Hematopoietic multipotent progenitor cell (in vitro differentiated cells): ENCODE data around the gene TBC1D8B. TPM values are rescaled to one million over a fixed set of nuclear protein-coding genes. Genes with fewer than 3 reads are reported as not detected.
"Not testable (repeated sequence)": the region's sequence is repeated elsewhere in the genome, so short reads cannot be mapped to it uniquely, and the experiment has no call there.

Source experiments
- DNase-seq, 3 donors: peaks; one replicate each; pipeline ENCODE4 v3.0.0-alpha.2; 2011 to 2015; ENCODE audit warnings: low read depth in 2 of 3, low spot score in 2 of 3
- total RNA-seq: library from RNA; depleted of rRNA; stranded (reverse); fragments of >200 nt; gene quantifications from one replicate; pipeline ENCODE4 v1.2.3, GENCODE V29; 2012

Gene TBC1D8B
- 1.1 TPM for total RNA-seq

DNA sequence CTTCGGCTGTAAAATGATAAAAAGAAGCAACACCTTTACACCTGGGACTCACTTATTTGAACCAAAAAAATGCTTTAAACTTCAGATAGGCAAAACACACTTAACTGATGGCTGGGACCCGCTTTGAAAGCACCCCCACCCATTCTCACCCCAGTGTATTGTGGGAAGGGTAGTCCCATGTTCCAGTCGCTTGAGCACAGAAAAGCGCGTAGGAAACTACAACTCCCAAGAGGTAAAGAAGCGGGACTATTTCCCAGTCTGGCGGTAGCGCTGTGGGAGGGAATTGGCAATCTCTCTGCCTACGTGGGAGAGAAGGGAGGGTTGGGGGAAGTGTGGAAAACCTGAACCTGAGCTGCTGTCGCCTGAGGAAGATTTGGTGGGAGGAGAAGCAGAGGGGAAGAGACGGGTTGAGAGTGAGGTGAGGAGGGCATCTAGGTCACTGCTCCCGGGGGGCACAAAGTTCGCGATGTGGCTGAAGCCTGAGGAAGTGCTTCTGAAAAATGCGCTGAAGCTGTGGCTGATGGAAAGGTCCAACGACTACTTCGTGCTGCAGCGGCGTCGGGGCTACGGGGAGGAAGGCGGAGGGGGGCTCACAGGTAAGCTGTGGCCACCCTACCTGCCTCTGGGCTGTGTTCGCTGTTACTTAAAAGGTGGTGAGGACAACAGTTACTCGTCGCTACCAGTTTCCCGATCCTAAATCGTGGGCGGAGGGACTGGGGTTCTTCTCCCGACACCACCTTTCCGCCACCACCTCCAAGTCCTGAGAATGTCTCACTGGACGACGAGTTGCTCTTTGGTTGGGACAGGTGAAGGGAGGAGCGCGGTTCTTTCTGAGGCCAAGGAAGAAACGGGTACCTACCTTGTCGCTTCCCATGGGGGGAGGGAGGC is at the start of gene TBC1D8B:
Gene TBC1D8B, plus strand, starts transcription at position 286 of the 888 bp plus-strand sequence. Its CDS starts 181 bp downstream, at position 467.
- DNase-seq, result peak; percentile 2 to 80 (median 61)

DNA sequence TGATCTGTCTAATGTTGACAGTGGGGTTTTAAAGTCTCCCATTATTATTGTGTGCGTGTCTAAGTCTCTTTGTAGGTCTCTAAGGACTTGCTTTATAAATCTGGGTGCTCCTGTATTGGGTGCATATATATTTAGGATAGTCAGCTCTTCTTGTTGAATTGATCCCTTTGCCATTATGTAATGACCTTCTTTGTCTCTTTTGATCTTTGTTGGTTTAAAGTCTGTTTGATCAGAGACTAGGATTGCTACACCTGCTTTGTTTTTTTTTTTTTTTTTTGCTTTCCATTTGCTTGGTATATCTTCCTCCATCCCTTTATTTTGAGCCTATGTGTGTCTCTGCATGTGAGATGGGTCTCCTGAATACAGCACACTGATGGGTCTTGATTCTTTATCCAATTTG is 33.2 kb upstream of the TBC1D8B start:
- not testable (repeated sequence) for DNase-seq

DNA sequence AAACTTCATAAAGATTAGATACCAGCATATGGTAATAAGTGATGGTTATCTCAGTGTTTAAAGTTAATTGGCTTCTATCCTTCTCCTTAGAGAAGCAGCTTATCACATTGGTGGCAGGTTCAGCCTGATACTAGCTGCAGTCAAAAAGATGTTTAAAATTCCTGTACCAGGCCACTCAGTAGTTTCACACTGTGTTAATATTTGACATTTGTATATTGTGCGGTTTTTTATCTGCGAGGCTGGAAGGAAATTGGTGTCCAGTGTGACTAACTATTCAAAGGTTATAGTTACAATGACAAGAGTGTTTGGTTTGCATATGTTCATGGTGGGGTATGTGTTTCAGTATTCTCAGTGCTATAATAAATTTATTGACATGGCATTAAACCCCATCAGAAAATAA is 27.5 kb upstream of the TBC1D8B start:
- no peak for DNase-seq

DNA sequence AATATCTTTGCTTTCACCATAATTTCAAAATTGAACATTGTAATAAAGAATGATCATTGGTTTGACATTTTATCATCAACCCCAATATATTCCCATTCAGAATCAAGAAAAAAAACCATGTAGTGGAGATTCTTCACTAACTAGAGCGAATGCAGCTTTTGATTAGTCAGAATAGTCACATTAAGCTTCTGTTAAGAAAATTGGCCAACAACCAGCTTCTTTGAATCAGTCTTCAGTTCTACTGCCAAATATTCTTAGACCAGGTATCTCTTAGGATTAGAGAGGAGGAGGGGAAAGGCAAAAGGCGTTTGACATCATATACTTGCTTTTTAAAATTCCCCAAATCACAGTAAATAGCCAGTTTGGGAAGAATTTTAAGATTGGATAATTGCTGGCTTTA is 22.2 kb upstream of the TBC1D8B start:
- DNase-seq, result no peak

DNA sequence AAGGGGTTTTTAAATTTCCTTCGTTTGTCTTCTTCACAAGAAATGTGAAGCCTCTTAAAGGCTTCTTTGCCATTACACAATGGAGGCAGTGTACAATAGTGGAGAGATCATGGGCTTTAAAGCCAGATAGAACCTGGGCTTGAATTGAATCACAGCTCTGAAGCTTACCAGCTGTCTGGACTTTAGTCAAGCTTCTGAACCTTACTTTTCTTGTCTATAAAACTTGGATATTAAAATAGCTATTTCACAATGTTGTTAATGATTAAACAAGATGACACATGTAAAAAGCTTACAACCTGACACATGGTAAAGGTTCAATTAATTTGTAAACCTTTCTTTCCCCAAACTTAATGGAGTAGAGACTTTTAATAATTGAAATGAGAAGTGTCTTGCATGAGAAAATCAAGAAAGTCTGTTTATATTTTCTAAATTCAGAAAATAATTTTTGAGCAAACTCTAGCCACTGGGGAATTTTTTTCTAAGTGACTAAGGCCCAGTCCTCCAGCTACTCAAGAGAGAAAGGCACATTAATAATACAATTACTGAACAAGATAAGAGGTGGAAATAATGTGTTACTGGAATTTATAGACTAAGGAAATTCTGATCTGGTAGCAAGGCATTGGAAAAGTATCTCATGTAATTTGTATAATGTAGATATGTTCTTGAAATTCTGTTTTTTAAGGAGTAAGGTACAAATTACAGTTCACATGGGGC is 21.7 kb upstream of the TBC1D8B start:
- DNase-seq, result no peak

DNA sequence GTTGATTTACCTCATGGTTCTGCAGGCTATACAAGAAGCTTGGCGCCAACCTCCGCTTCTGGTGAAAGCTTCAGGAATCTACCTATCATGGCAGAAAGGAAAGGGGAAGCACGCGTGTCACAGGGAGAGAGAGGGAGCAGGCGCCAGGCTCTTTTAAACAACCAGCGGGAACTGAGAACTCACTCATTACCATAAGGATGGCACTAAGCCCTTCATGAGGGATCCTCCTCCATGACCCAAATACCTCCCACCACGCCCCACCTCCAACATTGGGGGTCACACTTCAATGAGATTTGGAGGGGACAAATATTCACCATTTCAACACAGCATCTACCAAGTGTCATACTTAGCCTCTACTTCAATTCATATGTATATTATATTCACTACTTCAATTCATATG is 18.8 kb upstream of the TBC1D8B start:
- DNase-seq, result no peak

DNA sequence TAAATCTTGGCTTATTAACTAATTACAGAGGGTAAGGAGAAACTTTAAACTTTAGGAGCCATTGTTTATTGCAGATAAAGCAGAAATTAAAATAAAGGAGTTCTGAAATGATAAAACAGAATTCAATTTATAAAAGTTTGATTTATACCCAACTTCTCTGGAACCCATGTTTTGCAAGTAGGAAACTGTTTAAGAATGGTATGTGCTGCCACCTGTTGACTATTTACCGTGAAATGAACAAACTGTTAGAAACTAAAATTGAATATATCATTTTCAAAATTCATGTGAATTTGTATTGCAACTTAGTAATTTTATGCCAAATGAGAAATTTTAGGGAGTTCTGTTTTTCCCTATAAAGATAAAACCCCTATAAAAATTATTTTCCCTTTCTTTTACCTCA is 11.0 kb upstream of the TBC1D8B start:
- DNase-seq, result peak in 1 of 3 donors; percentile 28

DNA sequence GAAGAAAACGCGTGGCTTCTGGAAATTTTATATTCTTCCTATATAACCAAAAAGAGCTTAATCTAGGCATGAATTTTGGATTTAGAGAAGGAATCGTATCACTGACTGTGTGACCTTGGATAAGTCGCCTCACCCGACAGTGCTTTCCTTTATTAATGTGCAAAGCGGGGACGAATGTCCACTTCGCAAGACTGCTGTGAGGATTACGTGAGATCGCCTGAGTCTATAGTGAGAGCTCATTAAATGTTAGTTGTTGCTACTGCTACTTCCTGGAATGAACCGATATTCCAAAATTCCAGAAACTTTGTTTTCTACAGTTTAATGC is 448 bp upstream of the TBC1D8B start:
- no peak for DNase-seq

DNA sequence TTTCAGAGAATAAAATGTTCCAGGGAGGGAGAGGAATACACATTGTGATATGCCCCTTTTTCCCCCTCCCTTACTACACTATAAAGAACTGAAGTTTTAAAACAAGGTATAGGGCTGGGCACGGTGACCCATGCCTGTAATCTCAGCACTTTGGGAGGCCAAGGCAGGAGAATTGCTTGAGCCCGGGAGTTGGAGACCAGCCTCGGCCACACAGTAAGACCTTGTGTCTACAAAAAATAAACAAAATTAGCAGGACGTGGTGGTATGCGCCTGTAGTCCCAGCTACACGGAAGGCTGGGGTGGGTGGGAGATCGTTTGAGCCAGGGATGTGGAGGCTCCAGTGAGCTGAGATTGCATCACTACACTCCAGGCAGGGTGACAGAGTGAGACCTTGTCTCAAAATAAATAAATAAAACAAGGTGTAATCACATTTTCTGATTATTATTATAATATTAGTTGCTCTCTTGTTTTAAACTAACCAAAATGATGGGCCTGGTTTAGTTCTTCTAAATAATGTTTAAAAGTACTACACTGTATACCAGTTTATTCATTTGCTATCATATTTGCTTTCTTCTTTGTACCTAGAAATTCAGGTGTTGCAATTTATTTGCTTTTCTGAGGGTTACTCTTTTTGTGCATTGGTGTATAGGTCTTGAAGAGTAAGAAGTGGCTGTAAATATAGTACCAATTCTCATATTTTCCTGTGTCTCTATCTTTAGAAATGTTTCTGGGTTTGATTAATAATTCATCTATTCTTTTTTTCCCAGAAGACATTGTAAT is 8.8 kb downstream of the TBC1D8B start:
- no peak for DNase-seq

DNA sequence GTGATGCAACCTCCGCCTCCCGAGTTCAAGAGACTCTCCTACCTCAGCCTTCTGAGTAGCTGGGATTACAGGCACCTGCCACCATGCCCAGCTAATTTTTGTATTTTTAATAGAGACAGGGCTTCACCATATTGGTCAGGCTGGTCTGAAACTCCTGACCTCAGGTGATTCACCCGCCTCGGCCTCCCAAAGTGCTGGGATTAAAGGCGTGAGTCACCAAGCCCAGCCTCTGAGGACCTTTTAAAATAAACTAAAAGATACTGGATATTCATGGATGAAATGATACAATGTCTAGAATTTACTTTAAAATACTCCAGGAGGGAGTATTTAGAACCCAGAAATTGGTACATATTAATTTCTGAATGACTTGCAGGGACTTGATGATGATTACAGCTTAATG is 10.5 kb downstream of the TBC1D8B start:
- DNase-seq, result not testable (repeated sequence)

DNA sequence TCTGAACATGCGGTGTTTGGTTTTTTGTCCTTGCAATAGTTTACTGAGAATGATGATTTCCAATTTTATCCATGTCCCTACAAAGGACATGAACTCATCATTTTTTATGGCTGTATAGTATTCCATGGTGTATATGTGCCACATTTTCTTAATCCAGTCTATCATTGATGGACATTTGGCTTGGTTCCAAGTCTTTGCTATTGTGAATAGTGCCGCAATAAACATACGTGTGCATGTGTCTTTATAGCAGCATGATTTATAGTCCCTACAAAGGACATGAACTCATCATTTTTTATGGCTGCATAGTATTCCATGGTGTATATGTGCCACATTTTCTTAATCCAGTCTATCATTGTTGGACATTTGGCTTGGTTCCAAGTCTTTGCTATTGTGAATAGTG is 11.6 kb downstream of the TBC1D8B start:
- DNase-seq, result not testable (repeated sequence)

DNA sequence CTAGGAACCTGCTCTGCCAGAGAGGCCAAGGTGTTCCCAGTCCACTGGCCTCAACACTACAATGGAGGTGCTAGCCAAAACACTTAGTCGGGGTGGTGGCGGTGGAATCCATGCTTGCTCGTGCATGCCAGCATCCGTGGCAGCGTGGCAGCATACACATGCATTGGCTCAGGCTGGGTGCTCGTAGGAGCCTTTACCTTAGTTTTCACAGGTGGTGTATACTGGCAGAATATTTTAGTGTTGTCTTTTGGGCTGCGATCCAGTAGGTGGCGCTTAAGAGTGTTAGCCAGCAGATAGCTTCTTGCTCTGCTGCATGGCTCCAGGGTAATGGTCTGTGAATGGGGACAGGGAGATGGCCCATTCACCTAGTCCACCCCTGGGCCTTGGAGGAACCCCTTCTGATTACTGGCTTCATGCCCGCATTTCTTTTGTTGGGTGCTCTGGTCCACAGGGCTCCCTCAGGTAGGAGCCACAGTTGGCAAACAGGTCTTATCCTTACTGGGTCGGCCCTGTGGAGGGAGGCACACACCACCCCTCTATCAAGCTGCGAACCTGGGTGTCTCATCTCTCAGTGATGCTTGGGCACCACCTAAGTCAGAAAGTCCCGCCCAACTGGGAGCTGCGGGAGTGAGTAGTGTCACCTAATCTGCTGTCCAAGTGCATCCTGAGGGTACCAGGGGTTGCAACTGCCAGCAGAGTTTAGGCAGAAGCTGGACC is 60.7 kb downstream of the TBC1D8B start:
- peak in 2 of 3 donors; percentile 1 to 6 for DNase-seq

DNA sequence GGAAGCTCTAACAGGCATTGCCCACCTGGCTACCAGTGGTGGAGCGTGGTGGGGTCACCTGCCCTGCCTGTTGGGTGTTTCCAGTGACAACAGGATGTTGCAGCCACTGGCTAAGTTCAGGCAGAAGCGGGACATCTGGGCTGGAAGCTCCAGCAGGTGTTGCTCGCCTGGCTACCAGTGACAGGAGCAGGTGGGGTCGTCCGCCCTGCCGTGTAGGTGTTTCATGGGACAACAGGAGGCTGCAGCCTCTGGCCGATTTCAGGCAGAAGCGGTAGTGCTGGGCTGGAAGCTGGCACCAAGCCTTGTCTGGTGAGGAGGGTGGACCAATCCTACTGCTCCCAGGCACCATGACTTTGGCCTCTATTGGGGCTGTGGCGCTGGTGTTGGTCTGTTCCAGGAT is 61.2 kb downstream of the TBC1D8B start:
- no peak for DNase-seq

DNA sequence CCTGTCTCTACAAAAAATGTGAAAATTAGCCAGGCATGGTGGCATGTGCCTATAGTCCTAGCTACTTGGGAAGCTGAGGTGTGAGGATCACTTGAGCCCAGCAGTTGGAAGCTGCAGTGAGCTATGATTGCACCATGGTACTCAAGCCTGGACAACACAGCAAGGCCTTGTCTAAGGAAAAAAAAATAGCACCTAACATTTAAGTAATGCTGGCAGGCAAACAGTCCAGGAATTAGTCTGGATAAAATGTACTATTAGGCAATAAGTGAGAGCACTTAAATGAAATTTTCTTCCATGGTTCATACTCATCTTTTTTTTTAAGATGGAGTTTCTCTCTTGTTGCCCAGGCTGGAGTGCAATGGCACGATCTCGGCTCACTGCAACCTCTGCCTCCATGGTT is 70.3 kb downstream of the TBC1D8B start:
- not testable (repeated sequence) for DNase-seq

DNA sequence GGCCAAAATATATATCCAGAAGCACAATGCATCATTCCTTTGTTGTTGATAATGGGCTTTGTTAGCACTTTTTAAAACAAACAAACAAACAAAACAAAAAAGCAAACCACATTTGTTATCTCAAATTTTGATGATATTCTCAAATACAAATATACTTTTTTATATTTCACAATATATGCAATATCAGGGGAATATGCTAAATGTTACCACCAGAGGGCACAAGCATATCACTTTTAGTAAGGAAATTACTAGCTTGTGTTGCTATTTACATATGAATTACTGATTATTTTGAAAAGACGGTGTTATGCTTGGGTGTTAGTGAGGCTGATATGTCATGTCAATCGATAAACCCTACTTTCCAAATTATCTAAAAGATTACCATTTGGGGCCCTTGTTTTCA is 71.6 kb downstream of the TBC1D8B start:
- peak in 1 of 3 donors; percentile 18 for DNase-seq

DNA sequence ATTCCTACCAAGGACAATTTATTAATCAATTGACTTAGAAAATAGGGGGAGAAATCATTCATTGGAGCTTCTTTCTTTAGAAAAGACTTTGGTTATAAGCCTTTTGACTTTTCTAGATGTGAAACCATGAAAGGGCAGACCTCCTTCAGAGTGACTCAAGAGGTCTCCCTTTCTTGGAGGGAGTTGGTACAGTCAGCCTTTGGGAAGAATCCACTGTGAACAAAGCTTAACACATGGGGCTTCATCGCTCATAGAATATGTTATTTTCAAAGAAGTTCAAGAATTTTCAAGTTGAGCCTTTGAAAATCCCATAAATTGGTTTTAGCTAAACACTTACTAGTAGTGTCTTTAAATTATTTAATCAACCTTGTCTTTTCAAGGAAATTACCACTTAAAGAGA is 72.7 kb downstream of the TBC1D8B start:
- no peak for DNase-seq

DNA sequence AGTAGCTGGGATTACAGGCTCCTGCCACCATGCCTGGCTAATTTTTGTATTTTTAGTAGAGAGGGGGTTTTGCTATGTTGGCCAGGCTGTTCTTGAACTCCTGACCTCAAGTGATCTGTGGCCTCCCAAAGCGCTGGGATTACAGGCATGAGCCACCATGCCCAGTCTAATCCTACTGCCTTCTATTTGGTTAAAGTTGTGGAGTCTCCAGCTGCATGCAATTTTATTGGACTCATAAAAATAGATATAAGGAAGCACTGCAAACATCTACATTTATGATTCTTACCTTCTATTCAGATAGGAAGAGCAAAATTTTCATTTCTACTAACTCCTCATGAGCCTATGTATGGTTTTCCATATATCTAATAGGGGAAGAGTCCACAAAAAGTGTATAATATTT is 87.0 kb downstream of the TBC1D8B start:
- no peak for DNase-seq

DNA sequence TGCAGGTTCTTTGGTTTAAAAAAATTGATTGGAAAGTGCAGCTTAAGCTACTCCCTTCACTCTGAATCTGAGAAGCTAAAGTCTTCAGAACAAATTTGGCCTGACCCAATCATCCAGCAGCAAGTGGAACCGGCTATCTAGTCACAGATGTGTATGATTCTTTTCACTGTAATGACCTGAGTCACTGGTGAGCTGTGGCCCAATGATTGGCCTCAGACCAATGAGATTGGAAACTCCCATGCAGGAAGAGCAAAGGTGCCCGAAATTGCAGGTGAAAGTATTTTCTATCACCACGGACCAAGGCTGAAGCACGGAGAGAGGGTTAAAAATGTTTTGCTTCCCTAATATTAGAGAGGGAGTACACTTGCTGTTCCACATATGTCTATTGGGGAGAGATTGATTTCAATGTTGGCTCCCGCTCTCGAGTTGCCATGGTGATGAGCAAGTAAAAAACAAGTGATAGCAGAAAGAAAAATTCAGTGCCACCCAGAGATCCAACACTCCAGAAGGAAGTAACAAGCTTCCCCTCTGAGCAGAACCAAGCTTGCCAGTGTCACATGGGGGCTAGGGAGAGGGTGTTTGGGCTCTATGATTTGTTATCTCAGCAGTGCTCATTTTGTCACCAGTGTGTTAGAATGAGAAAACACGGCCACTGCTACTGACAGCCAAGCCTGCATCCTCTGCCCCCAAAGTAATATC is 89.4 kb downstream of the TBC1D8B start:
- DNase-seq, result no peak

DNA sequence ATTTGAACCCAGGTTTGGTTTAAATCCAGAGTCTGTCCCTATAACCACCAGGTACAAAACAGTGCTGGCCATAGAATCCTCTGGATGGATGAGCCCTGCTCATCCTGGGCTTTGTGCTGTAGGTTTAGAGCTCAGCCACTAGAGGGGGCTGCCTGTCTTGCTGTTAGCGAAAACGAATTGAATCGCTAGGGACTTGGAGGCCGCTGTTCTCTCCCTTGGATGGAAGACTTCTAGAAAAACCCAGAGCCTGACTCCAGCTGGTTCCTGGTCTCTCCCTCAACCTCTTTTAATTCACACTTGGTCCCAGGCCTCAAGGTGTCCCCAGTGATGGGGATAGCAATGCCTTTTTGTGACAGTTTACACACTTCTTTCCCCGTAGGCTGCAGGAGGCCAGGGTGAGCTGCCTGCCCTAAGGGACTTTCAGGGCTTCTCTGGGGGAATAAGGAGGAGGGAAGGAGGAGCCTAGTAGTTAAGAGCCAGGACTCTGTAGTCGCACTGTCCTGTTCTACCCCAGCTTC is 92.0 kb downstream of the TBC1D8B start:
- DNase-seq, result peak in 2 of 3 donors; percentile 31 to 54

DNA sequence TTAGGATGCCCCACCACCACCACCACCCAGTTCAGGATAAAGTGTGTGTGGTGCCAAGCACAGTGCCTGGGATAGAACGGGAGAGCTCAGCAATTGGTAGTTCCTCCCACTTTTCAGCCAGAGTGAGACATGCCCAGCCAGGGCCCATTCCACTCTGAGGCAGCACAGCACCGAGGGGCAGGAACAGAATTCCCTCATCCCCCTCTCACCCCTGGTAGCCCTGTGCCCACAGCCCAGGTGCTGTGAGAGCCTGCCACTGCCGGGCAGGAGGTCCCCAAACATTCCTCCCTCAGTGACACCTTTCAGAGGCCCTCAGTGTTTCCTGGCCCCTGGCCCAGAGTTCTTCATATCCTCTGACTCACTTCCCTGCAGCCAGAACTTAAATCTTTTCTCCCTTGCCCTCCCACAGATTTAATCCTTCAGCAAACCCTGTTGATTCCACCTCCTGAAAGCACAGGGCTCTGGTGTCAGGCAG is 92.5 kb downstream of the TBC1D8B start:
- DNase-seq, result no peak
